Transverse colon (tissue), 4 donors: Measurements from ENCODE around the gene LRBA. TPM values are rescaled to one million over a fixed set of nuclear protein-coding genes. Genes with fewer than 3 reads are reported as not detected.

Experiments
- DNase-seq: peaks from one replicate; pipeline ENCODE4 v3.0.0-alpha.2; 2019
- H3K27ac ChIP-seq, 4 donors: fragments of 200-600 bp; sonication (generic); 2 replicates each; pipeline ENCODE4 v1.5.1; 2016 to 2018; ENCODE audit warnings: inconsistent platforms in 4 of 4
- H3K27me3 ChIP-seq: fragments of 200-600 bp; sonication (generic); 2 replicates; pipeline ENCODE4 v1.5.1; 2017; ENCODE audit warnings: inconsistent platforms
- H3K36me3 ChIP-seq, 4 donors: fragments of 200-600 bp; sonication (generic); 2 replicates each; pipeline ENCODE4 v1.5.1; 2017 to 2019; ENCODE audit warnings: inconsistent platforms in 4 of 4
- H3K4me1 ChIP-seq, 4 donors: fragments of 200-600 bp; sonication (generic); 2 replicates each; pipeline ENCODE4 v1.5.1; 2017 to 2020; ENCODE audit warnings: inconsistent platforms in 4 of 4
- H3K4me3 ChIP-seq, 4 donors: fragments of 200-600 bp; sonication (generic); 1 replicate in 1 of 4; 2 replicates in 3 of 4; pipeline versions ENCODE4 v1.5.1 to v1.6.1; 2017 to 2019; ENCODE audit warnings: inconsistent platforms in 4 of 4
- H3K9me3 ChIP-seq, 2 donors: fragments of 200-600 bp; sonication (generic); 2 replicates each; pipeline ENCODE4 v1.5.1; 2017 to 2019; ENCODE audit warnings: inconsistent platforms in 2 of 2
- CTCF ChIP-seq, 5 experiments: fragments of 200-600 bp in 3 of 5; fragments of 450-650 bp in 2 of 5; sonication (generic) in 3 of 5; IDR thresholded peaks; 1 replicate in 2 of 5; 2 replicates in 3 of 5; pipeline ENCODE4 v1.5.1; 2016 to 2017; ENCODE audit warnings: antibody characterized with exemption in 5 of 5, inconsistent platforms in 3 of 5, mild to moderate bottlenecking in 2 of 5, moderate library complexity in 1 of 5
- EP300 ChIP-seq: sonication (generic); formaldehyde crosslinking; IDR thresholded peaks from one replicate; pipeline ENCODE4 v1.6.1; 2017; ENCODE audit warnings: antibody characterized with exemption, low read depth
- POLR2A ChIP-seq: fragments of 450-650 bp; IDR thresholded peaks from one replicate; pipeline ENCODE4 v1.6.1; 2016; ENCODE audit warnings: antibody characterized with exemption, mild to moderate bottlenecking, moderate library complexity
- POLR2AphosphoS5 ChIP-seq, 3 donors: sonication (generic); formaldehyde crosslinking; IDR thresholded peaks; one replicate each; pipeline ENCODE4 v1.6.1; 2016; ENCODE audit warnings: antibody characterized with exemption in 3 of 3
- WGBS, 2 donors: methylation state at CpG; one replicate each; pipeline ENCODE4 v1.1.5; 2018; ENCODE audit warnings: low coverage in 1 of 2; 5-methylcytosine and 5-hydroxymethylcytosine counted together
- in situ Hi-C, 4 donors: fragments of 200-750 bp; cut with MboI; loops; one replicate each; pipeline versions ENCODE4 v1.15.0 to v1.15.1; 2017; ENCODE audit warnings: low sequenced_read_pairs in 3 of 4, low pct_ligation_motif_present in 1 of 4, low pct_unique_long_range_greater_than_20kb in 1 of 4
- intact Hi-C: fragments of 100-400 bp; cut with DNase I; formaldehyde crosslinking; loops from one replicate; pipeline ENCODE4 v1.15.1; 2023; ENCODE audit warnings: low total_unique reads
- total RNA-seq, 4 donors: library from RNA; depleted of rRNA; stranded (reverse); fragments of >200 nt; gene quantifications; one replicate each; pipeline ENCODE4 v1.1.0, GENCODE V29; 2016

The LRBA gene
- total RNA-seq, 4 donors from 2014 or later = 82.7 to 125 (median 112) TPM

- Histone ChIP-seq H3K9me3 (no peaks in the 10 kb centered on the region), H3K36me3 (no peaks in the 10 kb centered on the region), H3K4me3 (no peak overlapping the region), H3K4me1 (peaks cover 0 to 7% (median 0%) of the 10 kb centered on the region in 4 donors), H3K27me3 (no peaks in the 10 kb centered on the region), H3K27ac (no peak overlapping the region)
- DNase-seq = no peak
- no peak for TF ChIP-seq CTCF (IDR thresholded peaks at IDR 0.05)
- 27 to 29% methylated on average over 1 of the region's 1 CpG for WGBS, 2 donors
- intact Hi-C loops (no loop called here), in situ Hi-C loops (no loop called here)
Measured at GRCh38 chr4:150619042-150619441, 396.0 kb downstream of the LRBA start.

- no peaks in the 10 kb centered on the region for H3K36me3 ChIP-seq
- no peak overlapping the region for H3K4me3 ChIP-seq
- in situ Hi-C loops = no loop called here
- WGBS, 2 donors = 93 to 94% methylated on average over 3 of the region's 3 CpGs
- no peak for TF ChIP-seq EP300
- H3K27ac ChIP-seq = no peak overlapping the region
- no peaks in the 10 kb centered on the region for H3K9me3 ChIP-seq
- intact Hi-C loops = no loop called here
- no peaks in the 10 kb centered on the region for H3K27me3 ChIP-seq
- no peaks in the 10 kb centered on the region for H3K4me1 ChIP-seq
- DNase-seq = no peak
Measured at GRCh38 chr4:150609131-150609530, 406.0 kb downstream of the LRBA start.

GRCh38 chr4:150600812-150601445 lies 414.2 kb downstream of the LRBA start:
- in situ Hi-C loops = no loop called here
- TF ChIP-seq POLR2AphosphoS5 (IDR thresholded peaks at IDR 0.05) = no peak
- WGBS, 2 donors = 88 to 89% methylated on average over 5 of the region's 5 CpGs

GRCh38 chr4:150599547-150599946 lies 415.5 kb downstream of the LRBA start:
- intact Hi-C loops = no loop called here

More at GRCh38 chr4:150600812-150601445, 414.2 kb downstream of the LRBA start:
- H3K27me3 ChIP-seq = no peaks in the 10 kb centered on the region
- H3K9me3 ChIP-seq = no peaks in the 10 kb centered on the region
- no peak overlapping the region for H3K27ac ChIP-seq
- intact Hi-C loops = no loop called here
- no peak for DNase-seq
- no peaks in the 10 kb centered on the region for H3K36me3 ChIP-seq
- no peak overlapping the region for H3K4me3 ChIP-seq
- H3K4me1 ChIP-seq = no peaks in the 10 kb centered on the region

GRCh38 chr4:150598909-150599308 lies 416.2 kb downstream of the LRBA start:
- H3K27me3 ChIP-seq = no peaks in the 10 kb centered on the region
- intact Hi-C loops = no loop called here
- no peaks in the 10 kb centered on the region for H3K36me3 ChIP-seq
- no peaks in the 10 kb centered on the region for H3K9me3 ChIP-seq
- no peak for TF ChIP-seq POLR2AphosphoS5 (IDR thresholded peaks at IDR 0.05)
- no peak for TF ChIP-seq CTCF (IDR thresholded peaks at IDR 0.05)
- TF ChIP-seq EP300 = no peak
- TF ChIP-seq POLR2A = no peak
- in situ Hi-C loops = loop anchor here in 1 of 4 donors (25.0 kb wide), 1 partner anchor 287 kb away; no protein-coding TSS in a partner anchor
- no peaks in the 10 kb centered on the region for H3K4me1 ChIP-seq
- 95 to 96% methylated on average over 12 of the region's 12 CpGs for WGBS, 2 donors
- H3K4me3 ChIP-seq = no peak overlapping the region
- no peak for DNase-seq
- H3K27ac ChIP-seq = no peak overlapping the region

More at GRCh38 chr4:150599547-150599946, 415.5 kb downstream of the LRBA start:
- 90 to 92% methylated on average over 1 of the region's 1 CpG for WGBS, 2 donors
- H3K9me3 ChIP-seq = no peaks in the 10 kb centered on the region
- no peaks in the 10 kb centered on the region for H3K27me3 ChIP-seq
- H3K36me3 ChIP-seq = no peaks in the 10 kb centered on the region
- DNase-seq = no peak
- H3K4me3 ChIP-seq = no peak overlapping the region
- H3K27ac ChIP-seq = no peak overlapping the region
- TF ChIP-seq CTCF (IDR thresholded peaks at IDR 0.05) (no peak), EP300 (no peak), POLR2AphosphoS5 (IDR thresholded peaks at IDR 0.05) (no peak), POLR2A (no peak)
- in situ Hi-C loops = loop anchor here in 1 of 4 donors (25.0 kb wide), 1 partner anchor 287 kb away; no protein-coding TSS in a partner anchor
- no peaks in the 10 kb centered on the region for H3K4me1 ChIP-seq
